DND-41 (cell line): Measurements from ENCODE around the gene ASCL3.

ENCODE experiments used
- ATAC-seq: fragments of 200-7000 bp; cut with Tn5 transposase; 3 replicates; pipeline ENCODE4 v1.9.1; 2021; ENCODE audit warnings: low read depth; ENCODE audit not compliant: insufficient read depth
- DNase-seq: peaks from one replicate; pipeline ENCODE4 v3.0.0-alpha.2; 2020
- H2AFZ ChIP-seq: 2 replicates; pipeline ENCODE4 v1.6.0; 2012; ENCODE audit warnings: low read depth, low read length
- H3K27ac ChIP-seq: 2 replicates; pipeline ENCODE4 v1.5.1; 2012; ENCODE audit warnings: low read length, inconsistent platforms
- H3K27me3 ChIP-seq: fragments of 200-600 bp; sonication (generic); 2 replicates; pipeline ENCODE4 v1.6.0; 2012; ENCODE audit warnings: low read length, mild to moderate bottlenecking, inconsistent platforms; ENCODE audit not compliant: insufficient read depth, poor library complexity
- H3K36me3 ChIP-seq: 2 replicates; pipeline ENCODE4 v1.5.1; 2012; ENCODE audit warnings: low read length, inconsistent platforms; ENCODE audit not compliant: insufficient read depth
- H3K4me1 ChIP-seq: 2 replicates; pipeline ENCODE4 v1.5.1; 2012; ENCODE audit warnings: mild to moderate bottlenecking, low read length; ENCODE audit not compliant: insufficient read depth
- H3K4me2 ChIP-seq: 2 replicates; pipeline ENCODE4 v1.6.0; 2012; ENCODE audit warnings: mild to moderate bottlenecking, moderate library complexity, low read length, inconsistent platforms; ENCODE audit not compliant: insufficient read depth
- H3K4me3 ChIP-seq, 2 experiments: fragments of 200-600 bp in 1 of 2; shearing (Covaris generic) in 1 of 2; 2 replicates each; pipeline ENCODE4 v1.5.1; 2012 to 2016; ENCODE audit warnings: inconsistent platforms in 2 of 2, low read length in 2 of 2, mild to moderate bottlenecking in 2 of 2, low read depth in 1 of 2, moderate library complexity in 1 of 2
- H3K79me2 ChIP-seq: 2 replicates; pipeline ENCODE4 v1.6.0; 2012; ENCODE audit warnings: low read length, inconsistent platforms; ENCODE audit not compliant: insufficient read depth
- H3K9ac ChIP-seq: 2 replicates; pipeline ENCODE4 v1.6.0; 2012; ENCODE audit warnings: low read depth, mild to moderate bottlenecking, inconsistent platforms, low read length, moderate library complexity
- H3K9me3 ChIP-seq: 2 replicates; pipeline ENCODE4 v1.5.1; 2012; ENCODE audit warnings: low read length, moderate library complexity, mild to moderate bottlenecking, inconsistent platforms; ENCODE audit not compliant: insufficient read depth, severe bottlenecking
- H4K20me1 ChIP-seq: 2 replicates; pipeline ENCODE4 v1.6.0; 2012; ENCODE audit warnings: low read length; ENCODE audit not compliant: insufficient read depth
- CTCF ChIP-seq: IDR thresholded peaks from 2 replicates; pipeline ENCODE4 v1.5.1; 2012; ENCODE audit warnings: borderline replicate concordance, low read length, moderate library complexity, mild to moderate bottlenecking; ENCODE audit not compliant: poor library complexity, severe bottlenecking; ENCODE audit errors: extremely low read depth
- EZH2 ChIP-seq: IDR thresholded peaks from 3 replicates; pipeline ENCODE4 v1.6.1; 2012; ENCODE audit warnings: borderline replicate concordance, low read depth, mild to moderate bottlenecking, moderate library complexity, low read length, inconsistent platforms; ENCODE audit not compliant: severe bottlenecking

The ASCL3 gene

GRCh38 chr11:8928205-8928604 lies 14.6 kb downstream of the ASCL3 start:
- H2AFZ ChIP-seq, result no peak overlapping the region

GRCh38 chr11:8927233-8927632 lies 15.6 kb downstream of the ASCL3 start:
- Histone ChIP-seq H3K4me3 (no peak overlapping the region), H3K27ac (no peak overlapping the region), H3K4me1 (no peaks in the 10 kb centered on the region), H3K4me2 (no peak overlapping the region), H3K79me2 (no peaks in the 10 kb centered on the region), H3K9ac (no peak overlapping the region), H3K9me3 (no peaks in the 10 kb centered on the region), H3K36me3 (peaks cover 21% of the 10 kb centered on the region), H3K27me3 (no peaks in the 10 kb centered on the region), H4K20me1 (no peaks in the 10 kb centered on the region), H2AFZ (no peak overlapping the region)
- no peak for TF ChIP-seq EZH2
- TF ChIP-seq CTCF, result no peak
- no peak for DNase-seq
- no peak for ATAC-seq

More at GRCh38 chr11:8928205-8928604, 14.6 kb downstream of the ASCL3 start:
- no peak for TF ChIP-seq EZH2
- TF ChIP-seq CTCF, result no peak
- Histone ChIP-seq H3K9ac (no peak overlapping the region), H3K79me2 (no peaks in the 10 kb centered on the region), H3K9me3 (no peaks in the 10 kb centered on the region), H3K27me3 (no peaks in the 10 kb centered on the region), H3K4me2 (no peak overlapping the region), H3K4me3 (no peak overlapping the region), H4K20me1 (no peaks in the 10 kb centered on the region), H3K4me1 (no peaks in the 10 kb centered on the region), H3K36me3 (peaks cover 13% of the 10 kb centered on the region), H3K27ac (no peak overlapping the region)
- no peak for ATAC-seq
- no peak for DNase-seq

DNA sequence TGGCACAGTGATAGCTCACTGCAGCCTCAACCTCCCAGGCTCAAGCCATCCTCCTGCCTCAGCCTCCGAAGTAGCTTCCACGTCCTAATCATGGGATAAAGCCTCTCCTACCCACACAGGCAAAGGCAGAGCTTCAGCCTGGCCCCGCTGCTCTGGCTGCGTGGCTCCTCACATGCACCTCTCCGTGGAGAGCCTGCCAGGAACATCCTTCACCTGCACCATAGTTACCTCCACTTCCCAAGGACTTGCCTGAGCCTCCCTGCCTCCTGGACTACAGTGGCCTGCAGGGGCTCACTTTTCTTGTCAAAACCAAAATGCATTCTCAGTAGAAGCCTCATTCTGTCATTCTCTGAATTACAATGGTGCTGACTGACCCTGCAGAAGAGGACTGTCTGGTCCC lies 16.6 kb downstream of the ASCL3 start:
- TF ChIP-seq EZH2 (no peak), CTCF (no peak)
- Histone ChIP-seq H3K27ac (no peak overlapping the region), H3K4me1 (no peaks in the 10 kb centered on the region), H3K36me3 (peaks cover 31% of the 10 kb centered on the region), H3K27me3 (no peaks in the 10 kb centered on the region), H4K20me1 (no peaks in the 10 kb centered on the region), H3K4me2 (no peak overlapping the region), H3K9me3 (no peaks in the 10 kb centered on the region), H3K79me2 (no peaks in the 10 kb centered on the region), H3K9ac (no peak overlapping the region), H2AFZ (no peak overlapping the region), H3K4me3 (no peak overlapping the region)
- ATAC-seq (no peak), DNase-seq (no peak)

GRCh38 chr11:8925711-8926110 lies 17.1 kb downstream of the ASCL3 start:
- DNase-seq (no peak), ATAC-seq (no peak)
- H3K79me2 ChIP-seq, result no peaks in the 10 kb centered on the region
- no peaks in the 10 kb centered on the region for H3K4me1 ChIP-seq
- H3K9ac ChIP-seq, result no peak overlapping the region
- peaks cover 36% of the 10 kb centered on the region for H3K36me3 ChIP-seq
- TF ChIP-seq CTCF (no peak), EZH2 (no peak)
- no peak overlapping the region for H2AFZ ChIP-seq
- H3K4me2 ChIP-seq, result no peak overlapping the region
- H3K9me3 ChIP-seq, result no peaks in the 10 kb centered on the region
- H3K27me3 ChIP-seq, result no peaks in the 10 kb centered on the region
- no peak overlapping the region for H3K4me3 ChIP-seq
- no peaks in the 10 kb centered on the region for H4K20me1 ChIP-seq
- H3K27ac ChIP-seq, result no peak overlapping the region
